Neural crest cell (in vitro differentiated cells): Measurements from ENCODE around the gene KRAS. TPM values are rescaled to one million over a fixed set of nuclear protein-coding genes. Genes with fewer than 3 reads are reported as not detected.

Source experiments
- DNase-seq: peaks from one replicate; pipeline ENCODE4 v3.0.0; 2021; ENCODE audit warnings: low read depth, mixed read lengths, low spot score
- H3K27ac Mint-ChIP-seq: one replicate; pipeline ENCODE4 v1.8.0; 2021; ENCODE audit warnings: mild to moderate bottlenecking, mixed read lengths; ENCODE audit not compliant: unreplicated experiment
- H3K27me3 Mint-ChIP-seq: 2 replicates; pipeline ENCODE4 v1.8.0; 2021; ENCODE audit warnings: low read depth, mild to moderate bottlenecking, mixed read lengths
- H3K36me3 Mint-ChIP-seq: 2 replicates; pipeline ENCODE4 v1.8.0; 2021; ENCODE audit warnings: low read depth, mild to moderate bottlenecking, mixed read lengths
- H3K4me1 Mint-ChIP-seq: 2 replicates; pipeline ENCODE4 v1.8.0; 2021; ENCODE audit warnings: mixed read lengths
- H3K4me3 Mint-ChIP-seq: one replicate; pipeline ENCODE4 v1.8.0; 2021; ENCODE audit warnings: mild to moderate bottlenecking, mixed read lengths
- H3K9me3 Mint-ChIP-seq: 2 replicates; pipeline ENCODE4 v1.8.0; 2021; ENCODE audit warnings: mixed read lengths
- CTCF ChIP-seq: fragments of 200-600 bp; sonication (generic); conservative IDR thresholded peaks from 2 replicates; pipeline ENCODE4 v1.5.0; 2021; ENCODE audit warnings: antibody characterized with exemption, mild to moderate bottlenecking
- total RNA-seq: library from RNA; stranded (reverse); gene quantifications from 2 replicates; pipeline ENCODE4 v1.2.1, GENCODE V29; 2021

Gene KRAS
- total RNA-seq, 1 donor from 2014 or later: 31.2 TPM

GRCh38 chr12:25286837-25287236, 36.1 kb upstream of the KRAS start:
- Mint-ChIP-seq H3K36me3 (no peaks in the 10 kb centered on the region), H3K27me3 (peaks cover 3% of the 10 kb centered on the region), H3K9me3 (peaks cover 4% of the 10 kb centered on the region), H3K4me1 (no peaks in the 10 kb centered on the region), H3K4me3 (no peak overlapping the region), H3K27ac (no peak overlapping the region)
- TF ChIP-seq CTCF: no peak
- DNase-seq: no peak

- no peaks in the 10 kb centered on the region for H3K9me3 Mint-ChIP-seq
- H3K36me3 Mint-ChIP-seq: no peaks in the 10 kb centered on the region
- no peak overlapping the region for H3K4me3 Mint-ChIP-seq
- H3K4me1 Mint-ChIP-seq: no peaks in the 10 kb centered on the region
- no peak for TF ChIP-seq CTCF
- no peak overlapping the region for H3K27ac Mint-ChIP-seq
- H3K27me3 Mint-ChIP-seq: peaks cover 7% of the 10 kb centered on the region
- no peak for DNase-seq
Measured at GRCh38 chr12:25284024-25284423, 33.3 kb upstream of the KRAS start.

GRCh38 chr12:25283006-25283405, 32.3 kb upstream of the KRAS start:
- no peaks in the 10 kb centered on the region for H3K9me3 Mint-ChIP-seq
- no peaks in the 10 kb centered on the region for H3K4me1 Mint-ChIP-seq
- H3K4me3 Mint-ChIP-seq: no peak overlapping the region
- no peak overlapping the region for H3K27ac Mint-ChIP-seq
- no peak for TF ChIP-seq CTCF
- H3K27me3 Mint-ChIP-seq: peaks cover 7% of the 10 kb centered on the region
- DNase-seq: no peak
- no peaks in the 10 kb centered on the region for H3K36me3 Mint-ChIP-seq

- no peaks in the 10 kb centered on the region for H3K36me3 Mint-ChIP-seq
- no peak for DNase-seq
- H3K27me3 Mint-ChIP-seq: peaks cover 9% of the 10 kb centered on the region
- TF ChIP-seq CTCF: no peak
- H3K4me1 Mint-ChIP-seq: no peaks in the 10 kb centered on the region
- no peak overlapping the region for H3K27ac Mint-ChIP-seq
- no peaks in the 10 kb centered on the region for H3K9me3 Mint-ChIP-seq
- H3K4me3 Mint-ChIP-seq: no peak overlapping the region
Measured at GRCh38 chr12:25280082-25280481, 29.4 kb upstream of the KRAS start.

GRCh38 chr12:25278269-25278668, 27.5 kb upstream of the KRAS start:
- Mint-ChIP-seq H3K4me1 (no peaks in the 10 kb centered on the region), H3K9me3 (no peaks in the 10 kb centered on the region), H3K36me3 (no peaks in the 10 kb centered on the region), H3K4me3 (no peak overlapping the region), H3K27ac (no peak overlapping the region), H3K27me3 (peaks cover 13% of the 10 kb centered on the region)
- no peak for DNase-seq
- TF ChIP-seq CTCF: no peak
